Adipose tissue (tissue), 3 donors: ENCODE data around the gene STARD9. TPM values are rescaled to one million over a fixed set of nuclear protein-coding genes. Genes with fewer than 3 reads are reported as not detected.
"Not testable (repeated sequence)": the region's sequence is repeated elsewhere in the genome, so short reads cannot be mapped to it uniquely, and the experiment has no call there.

Experiments
- H3K27ac ChIP-seq: one replicate; pipeline ENCODE4 v1.5.1; 2013; ENCODE audit warnings: low read depth, low read length
- WGBS, 3 donors: extraction: QIAGEN DNeasy Blood & Tissue Kit; methylation state at CpG; one replicate each; pipeline ENCODE4 v1.1.7; 2013; 5-methylcytosine and 5-hydroxymethylcytosine counted together
- polyA plus RNA-seq, 3 donors: library from polyadenylated mRNA; stranded (reverse); fragments of 200-250 nt; gene quantifications; one replicate each; pipeline ENCODE4 v1.2.3, GENCODE V29; 2013
- donor health status: healthy with polysubstance abuse.
- donor health status: Bipolar disorder and iron deficiency.
- donor health status: healthy.

The STARD9 gene
- polyA plus RNA-seq, 3 donors = 0.78 to 15.0 (median 3.8) TPM

DNA sequence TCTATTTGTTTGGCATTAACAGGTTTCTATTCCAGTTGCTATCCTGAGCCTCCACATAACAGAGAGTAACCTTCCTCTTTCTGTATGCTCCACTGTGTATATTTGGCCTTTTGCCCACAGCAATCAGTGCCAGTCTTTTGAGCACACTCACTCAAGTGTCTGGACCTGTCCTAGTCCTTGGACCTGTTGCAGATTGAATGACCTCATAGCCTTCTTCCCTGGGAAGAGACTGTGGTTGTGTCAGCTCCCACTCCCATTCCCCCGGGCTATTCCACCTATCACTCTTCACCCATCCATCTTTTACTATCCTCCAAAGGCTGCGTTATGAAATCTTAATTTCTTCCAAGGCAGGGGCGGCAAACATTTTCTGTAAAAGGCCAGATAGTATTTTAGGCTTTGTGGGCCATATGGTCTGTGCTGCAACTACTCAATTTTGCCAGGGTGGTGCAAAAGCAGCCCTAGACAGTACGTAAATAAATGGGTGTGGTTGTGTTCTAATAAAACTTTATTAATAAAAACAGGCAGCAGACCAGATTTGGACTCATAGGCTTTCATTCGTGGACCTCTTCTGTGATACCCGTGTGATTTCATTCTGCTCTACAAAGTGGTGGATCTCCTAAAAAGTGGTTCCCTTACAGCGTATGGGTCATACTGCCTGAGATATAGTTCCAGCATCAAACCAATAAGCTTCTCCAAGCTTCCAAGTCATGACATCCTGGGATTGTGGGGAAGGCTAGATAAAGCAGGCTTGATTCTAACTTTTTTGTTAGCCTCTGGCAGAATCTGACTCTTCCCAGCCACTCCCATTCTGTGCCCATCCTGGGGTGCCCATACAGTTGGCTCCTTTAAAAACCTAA is 104.1 kb downstream of the STARD9 start:
- 86 to 93% (median 91%) methylated on average over 7 of the region's 7 CpGs for WGBS, 3 donors

DNA sequence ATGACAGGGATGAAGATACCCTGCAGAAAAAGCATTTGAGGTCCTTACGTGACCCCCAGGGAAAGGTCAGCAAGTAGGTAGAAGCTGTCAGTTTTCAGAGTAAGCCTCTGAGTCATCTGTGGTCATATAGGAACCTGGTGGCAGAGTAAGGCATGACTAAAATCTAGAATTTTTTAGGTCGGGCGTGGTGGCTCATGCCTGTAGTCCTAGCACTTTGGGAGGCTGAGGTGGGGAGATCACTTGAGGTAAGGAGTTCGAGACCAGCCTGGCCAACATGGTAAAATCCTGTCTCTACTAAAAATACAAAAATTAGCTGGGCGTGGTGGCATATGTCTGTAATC is 104.7 kb downstream of the STARD9 start:
- not testable (repeated sequence) for H3K27ac ChIP-seq
- 90 to 92% (median 91%) methylated on average over 5 of the region's 5 CpGs for WGBS, 3 donors

More for the DNA sequence above, 104.1 kb downstream of the STARD9 start:
- no peak overlapping the region for H3K27ac ChIP-seq

DNA sequence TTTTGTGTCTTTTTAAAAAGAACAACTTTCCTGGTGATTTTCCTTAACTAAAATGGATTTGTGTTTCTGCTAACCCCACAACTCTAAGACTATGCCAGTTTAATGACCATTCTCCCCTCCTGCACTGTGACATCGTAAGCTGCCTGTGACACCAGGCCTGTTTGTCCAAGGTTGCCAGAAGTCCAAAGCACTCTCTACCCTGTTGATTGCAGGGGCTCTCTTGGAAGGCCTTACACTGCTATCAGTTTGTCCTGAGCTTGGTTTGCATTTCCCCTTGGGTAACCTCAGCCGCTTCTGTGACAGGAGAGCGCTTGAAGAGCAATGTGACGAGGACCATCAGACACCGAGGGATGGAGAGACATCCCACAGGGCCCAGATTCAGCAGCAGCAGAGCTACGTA is 105.7 kb downstream of the STARD9 start:
- no peak overlapping the region for H3K27ac ChIP-seq
- 91 to 94% (median 94%) methylated on average over 6 of the region's 6 CpGs for WGBS, 3 donors

DNA sequence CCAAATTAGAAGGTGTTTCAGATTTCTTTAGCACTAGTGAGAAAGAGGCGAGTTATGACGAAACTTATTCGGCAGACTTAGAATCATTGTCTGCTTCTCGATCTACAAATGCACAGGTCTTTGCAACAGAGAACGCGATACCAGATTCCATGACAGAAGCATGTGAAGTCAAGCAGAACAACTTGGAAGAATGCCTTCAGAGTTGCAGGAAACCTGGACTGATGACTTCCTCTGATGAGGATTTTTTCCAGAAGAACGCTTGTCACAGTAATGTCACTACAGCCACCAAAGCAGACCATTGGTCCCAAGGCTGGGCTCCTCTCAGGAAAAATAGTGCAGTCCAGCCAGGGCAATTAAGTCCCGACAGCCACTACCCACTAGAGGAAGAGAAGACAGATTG is 110.9 kb downstream of the STARD9 start:
- 92 to 96% (median 94%) methylated on average over 8 of the region's 8 CpGs for WGBS, 3 donors
- no peak overlapping the region for H3K27ac ChIP-seq

DNA sequence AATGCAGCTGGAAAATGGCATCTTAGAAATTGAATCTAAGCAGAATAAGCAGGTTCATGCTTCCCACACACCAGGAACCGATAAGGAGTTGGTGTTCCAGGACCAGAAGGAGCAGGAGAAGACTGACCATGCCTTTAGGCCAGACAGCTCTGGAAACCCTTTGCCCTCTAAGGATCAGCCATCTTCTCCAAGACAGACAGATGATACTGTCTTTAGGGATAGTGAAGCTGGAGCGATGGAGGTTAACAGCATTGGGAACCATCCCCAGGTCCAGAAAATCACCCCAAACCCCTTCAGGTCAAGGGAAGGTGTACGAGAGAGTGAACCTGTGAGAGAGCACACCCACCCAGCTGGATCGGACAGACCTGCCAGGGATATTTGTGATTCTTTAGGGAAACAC is 112.3 kb downstream of the STARD9 start:
- 93 to 95% (median 95%) methylated on average over 4 of the region's 4 CpGs for WGBS, 3 donors
- no peak overlapping the region for H3K27ac ChIP-seq

DNA sequence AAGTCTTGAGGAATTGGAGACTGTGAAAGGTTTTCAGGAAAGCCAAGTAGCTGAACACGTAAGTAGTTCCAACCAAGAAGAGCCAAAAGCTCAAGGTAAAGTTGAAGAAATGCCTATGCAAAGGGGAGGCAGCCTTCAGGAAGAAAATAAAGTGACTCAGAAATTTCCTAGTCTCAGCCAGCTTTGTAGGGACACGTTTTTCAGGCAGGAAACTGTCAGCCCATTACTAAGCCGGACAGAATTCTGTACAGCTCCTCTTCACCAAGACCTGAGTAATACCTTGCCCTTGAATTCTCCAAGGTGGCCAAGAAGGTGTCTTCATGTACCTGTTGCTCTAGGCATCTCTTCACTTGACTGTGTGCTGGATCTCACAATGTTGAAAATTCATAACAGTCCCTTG is 112.9 kb downstream of the STARD9 start:
- no peak overlapping the region for H3K27ac ChIP-seq
- WGBS, 3 donors = 70 to 85% (median 85%) methylated on average over 3 of the region's 3 CpGs

DNA sequence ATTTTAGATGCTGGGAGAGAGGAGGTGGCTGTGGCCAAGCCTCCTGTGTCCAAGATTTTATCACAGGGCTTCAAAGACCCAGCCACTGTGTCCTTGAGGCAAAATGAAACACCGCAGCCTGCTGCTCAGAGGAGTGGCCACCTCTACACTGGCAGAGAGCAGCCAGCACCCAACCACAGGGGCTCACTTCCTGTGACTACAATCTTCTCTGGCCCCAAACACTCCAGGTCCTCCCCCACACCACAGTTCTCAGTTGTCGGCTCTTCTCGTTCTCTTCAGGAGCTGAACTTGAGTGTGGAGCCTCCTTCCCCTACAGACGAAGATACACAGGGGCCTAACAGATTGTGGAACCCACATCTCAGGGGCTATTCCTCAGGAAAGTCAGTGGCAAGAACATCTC is 115.9 kb downstream of the STARD9 start:
- H3K27ac ChIP-seq = no peak overlapping the region
- WGBS, 3 donors = 64 to 76% (median 71%) methylated on average over 4 of the region's 4 CpGs

DNA sequence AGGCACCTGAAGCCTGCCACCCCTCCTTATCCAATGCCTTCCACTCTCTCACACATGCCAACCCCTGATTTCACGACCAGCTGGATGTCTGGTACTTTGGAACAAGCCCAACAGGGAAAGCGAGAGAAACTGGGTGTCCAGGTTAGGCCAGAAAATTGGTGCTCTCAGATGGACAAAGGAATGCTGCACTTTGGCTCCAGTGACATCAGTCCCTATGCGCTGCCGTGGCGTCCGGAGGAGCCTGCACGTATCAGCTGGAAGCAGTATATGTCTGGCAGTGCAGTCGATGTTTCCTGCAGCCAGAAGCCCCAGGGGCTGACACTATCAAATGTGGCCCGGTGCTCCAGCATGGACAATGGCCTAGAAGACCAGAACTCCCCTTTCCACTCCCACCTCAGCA is 116.4 kb downstream of the STARD9 start:
- WGBS, 3 donors = 84 to 91% (median 89%) methylated on average over 9 of the region's 9 CpGs
- no peak overlapping the region for H3K27ac ChIP-seq

DNA sequence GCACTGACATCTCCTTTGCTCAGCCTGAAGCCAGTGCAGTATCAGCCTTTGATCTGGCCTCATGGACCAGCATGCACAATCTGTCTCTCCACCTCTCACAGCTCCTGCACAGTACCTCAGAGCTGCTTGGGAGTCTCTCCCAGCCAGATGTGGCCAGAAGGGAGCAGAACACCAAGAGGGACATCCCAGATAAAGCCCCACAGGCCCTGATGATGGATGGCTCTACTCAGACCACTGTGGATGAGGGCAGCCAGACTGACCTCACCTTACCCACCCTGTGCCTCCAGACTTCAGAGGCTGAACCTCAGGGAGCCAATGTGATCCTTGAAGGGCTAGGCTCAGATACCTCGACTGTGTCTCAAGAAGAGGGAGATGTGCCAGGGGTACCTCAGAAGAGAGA is 117.1 kb downstream of the STARD9 start:
- WGBS, 3 donors = 73 to 92% (median 89%) methylated on average over 1 of the region's 1 CpG
- no peak overlapping the region for H3K27ac ChIP-seq

DNA sequence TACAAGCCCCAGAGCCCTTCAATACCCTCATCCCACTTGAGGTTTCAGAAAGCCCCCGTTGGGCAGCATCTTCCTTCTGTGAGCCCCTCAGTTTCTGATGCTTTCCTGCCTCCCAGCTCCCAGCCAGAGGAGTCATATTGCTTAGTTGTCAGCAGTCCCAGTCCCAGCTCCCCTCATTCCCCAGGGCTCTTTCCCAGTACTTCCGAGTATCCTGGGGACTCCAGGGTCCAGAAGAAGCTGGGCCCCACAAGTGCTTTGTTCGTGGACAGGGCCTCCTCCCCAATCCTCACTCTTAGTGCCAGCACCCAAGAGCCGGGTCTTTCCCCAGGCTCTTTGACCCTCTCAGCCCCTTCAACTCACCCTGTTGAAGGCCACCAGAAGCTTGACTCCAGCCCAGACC is 117.6 kb downstream of the STARD9 start:
- WGBS, 3 donors = 83 to 91% (median 88%) methylated on average over 4 of the region's 4 CpGs
- H3K27ac ChIP-seq = no peak overlapping the region

DNA sequence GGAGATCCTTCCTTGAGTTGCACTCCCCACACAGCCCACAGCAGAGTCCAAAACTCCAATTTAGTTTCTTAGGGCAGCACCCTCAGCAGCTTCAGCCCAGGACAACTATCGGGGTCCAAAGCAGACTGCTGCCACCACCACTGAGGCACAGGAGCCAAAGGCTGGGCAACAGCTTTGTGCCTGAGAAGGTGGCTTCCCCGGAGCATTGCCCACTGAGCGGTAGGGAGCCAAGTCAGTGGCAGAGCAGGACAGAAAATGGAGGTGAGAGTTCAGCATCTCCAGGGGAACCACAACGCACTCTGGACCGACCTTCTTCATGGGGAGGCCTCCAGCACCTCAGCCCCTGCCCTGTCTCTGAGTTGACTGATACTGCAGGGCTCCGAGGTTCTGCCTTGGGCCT is 118.1 kb downstream of the STARD9 start:
- no peak overlapping the region for H3K27ac ChIP-seq
- WGBS, 3 donors = 94 to 95% (median 95%) methylated on average over 6 of the region's 6 CpGs

DNA sequence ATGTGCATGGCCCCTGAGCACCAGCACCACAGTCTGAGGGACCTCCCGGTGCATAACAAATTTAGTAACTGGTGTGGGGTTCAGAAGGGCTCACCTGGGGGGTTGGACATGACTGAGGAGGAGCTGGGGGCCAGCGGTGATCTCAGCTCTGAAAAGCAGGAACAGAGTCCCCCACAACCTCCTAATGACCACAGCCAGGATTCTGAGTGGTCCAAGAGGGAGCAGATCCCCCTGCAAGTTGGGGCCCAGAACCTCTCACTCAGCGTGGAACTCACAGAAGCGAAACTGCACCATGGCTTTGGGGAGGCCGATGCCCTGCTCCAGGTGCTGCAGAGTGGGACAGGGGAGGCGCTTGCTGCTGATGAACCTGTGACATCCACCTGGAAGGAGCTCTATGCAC is 118.5 kb downstream of the STARD9 start:
- 94 to 96% (median 96%) methylated on average over 6 of the region's 6 CpGs for WGBS, 3 donors
- no peak overlapping the region for H3K27ac ChIP-seq

DNA sequence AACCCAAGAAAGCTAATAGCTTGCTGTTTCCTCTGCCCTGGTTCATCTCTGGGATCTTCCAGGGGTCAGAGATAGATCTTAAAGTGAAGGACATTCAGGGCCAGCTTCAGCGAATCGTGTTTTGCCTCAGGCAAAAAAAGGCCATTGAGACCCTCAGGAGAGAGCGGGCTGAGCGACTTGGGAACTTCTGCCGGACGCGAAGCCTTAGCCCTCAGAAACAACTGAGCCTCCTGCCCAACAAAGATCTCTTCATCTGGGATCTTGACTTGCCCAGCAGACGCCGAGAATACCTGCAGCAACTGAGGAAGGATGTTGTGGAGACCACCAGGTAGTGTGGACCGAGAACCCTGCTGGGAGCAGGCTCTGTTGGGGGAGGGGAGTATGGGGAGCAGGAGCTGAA is 119.0 kb downstream of the STARD9 start:
- WGBS, 3 donors = 95 to 97% (median 96%) methylated on average over 10 of the region's 10 CpGs
- H3K27ac ChIP-seq = no peak overlapping the region

DNA sequence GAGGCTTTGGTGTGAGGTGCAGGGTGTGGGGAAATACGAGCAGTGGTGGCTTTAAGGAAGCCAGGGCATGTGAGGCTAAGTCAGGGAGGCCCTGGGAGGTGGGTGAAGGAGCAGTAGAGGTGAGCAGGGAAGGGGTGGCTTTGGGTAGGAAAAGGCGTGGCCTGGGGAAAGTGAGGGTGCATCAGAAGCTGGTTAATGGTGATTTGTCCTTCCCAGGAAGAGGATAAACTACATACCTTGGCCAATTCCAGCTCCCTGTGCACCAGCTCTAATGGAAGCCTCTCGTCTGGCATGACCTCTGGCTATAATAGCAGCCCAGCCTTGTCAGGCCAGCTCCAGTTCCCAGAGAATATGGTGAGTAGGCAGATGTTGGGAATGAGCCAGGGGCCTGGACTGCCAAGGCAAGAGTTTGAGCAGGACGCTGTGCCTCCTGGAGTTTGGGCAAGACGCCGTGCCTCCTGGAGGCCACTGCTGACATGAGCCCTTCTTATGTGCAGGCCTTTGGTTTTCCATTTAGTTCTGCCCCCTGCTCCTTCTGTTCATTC is 120.2 kb downstream of the STARD9 start:
- WGBS, 3 donors = 81 to 91% (median 90%) methylated on average over 6 of the region's 6 CpGs
- no peak overlapping the region for H3K27ac ChIP-seq

DNA sequence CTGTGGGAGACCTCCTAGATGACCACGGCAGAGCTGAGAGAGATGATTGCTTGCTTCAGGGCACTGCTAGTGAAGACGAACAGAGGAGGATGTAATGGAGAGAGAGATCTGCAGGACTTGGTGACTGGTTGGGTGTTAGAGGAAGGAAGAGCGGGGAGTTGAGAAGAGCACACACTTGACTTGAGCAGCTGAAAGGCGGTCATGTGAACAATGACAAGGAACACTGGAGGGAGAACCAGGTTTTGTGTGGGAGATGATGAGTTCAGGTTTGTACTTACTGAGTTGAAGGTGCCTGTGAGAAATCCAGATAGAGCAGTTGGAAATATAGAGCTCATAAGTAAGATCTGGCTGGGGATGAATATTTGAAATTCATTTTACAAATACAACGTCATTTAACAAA is 121.2 kb downstream of the STARD9 start:
- 76 to 83% (median 81%) methylated on average over 5 of the region's 5 CpGs for WGBS, 3 donors

DNA sequence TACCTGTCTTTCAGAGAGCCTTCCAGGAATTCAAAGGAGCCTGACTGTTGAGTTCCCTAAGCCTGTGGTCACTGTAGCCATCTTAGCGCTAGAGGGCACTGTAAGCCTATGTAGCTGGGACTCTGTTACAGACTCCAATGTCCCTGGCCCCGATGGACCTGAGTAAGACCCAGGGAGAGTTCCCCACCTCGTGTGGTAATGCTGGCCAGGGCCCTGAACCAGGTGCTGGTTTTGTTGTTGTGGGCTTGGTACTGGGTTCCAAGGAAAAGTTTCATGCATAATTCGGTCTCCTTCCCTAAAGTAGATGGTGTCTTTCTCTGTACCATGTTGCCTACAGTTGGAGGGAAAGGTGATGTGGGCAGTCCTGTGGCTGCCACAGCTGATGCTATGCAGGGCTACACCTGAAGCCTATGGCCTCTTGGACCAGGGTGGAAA is 129.1 kb downstream of the STARD9 start:
- WGBS, 3 donors = 25 to 35% (median 30%) methylated on average over 4 of the region's 4 CpGs

More for the DNA sequence above, 121.2 kb downstream of the STARD9 start:
- H3K27ac ChIP-seq = no peak overlapping the region

DNA sequence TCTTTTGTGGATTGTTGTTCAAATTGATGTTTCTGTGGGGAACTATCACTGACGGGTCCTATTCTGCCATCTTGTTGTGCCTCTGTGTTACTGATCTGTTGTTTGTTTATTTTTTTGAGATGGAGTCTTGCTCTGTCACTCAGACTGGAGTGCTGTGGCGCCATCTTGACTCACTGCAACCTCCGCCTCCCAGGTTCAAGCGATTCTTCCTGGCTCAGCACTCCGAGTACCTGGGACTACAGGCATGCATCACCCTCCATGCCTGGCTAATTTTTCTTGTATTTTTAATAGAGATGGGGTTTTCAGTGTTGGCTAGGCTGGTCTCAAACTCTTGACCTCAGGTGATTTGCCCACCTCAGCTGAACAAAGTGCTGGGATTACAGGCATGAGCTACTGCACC is 129.9 kb downstream of the STARD9 start:
- H3K27ac ChIP-seq = no peak overlapping the region
- 97% methylated on average over 5 of the region's 5 CpGs for WGBS, 3 donors

More for the DNA sequence above, 129.1 kb downstream of the STARD9 start:
- no peak overlapping the region for H3K27ac ChIP-seq

DNA sequence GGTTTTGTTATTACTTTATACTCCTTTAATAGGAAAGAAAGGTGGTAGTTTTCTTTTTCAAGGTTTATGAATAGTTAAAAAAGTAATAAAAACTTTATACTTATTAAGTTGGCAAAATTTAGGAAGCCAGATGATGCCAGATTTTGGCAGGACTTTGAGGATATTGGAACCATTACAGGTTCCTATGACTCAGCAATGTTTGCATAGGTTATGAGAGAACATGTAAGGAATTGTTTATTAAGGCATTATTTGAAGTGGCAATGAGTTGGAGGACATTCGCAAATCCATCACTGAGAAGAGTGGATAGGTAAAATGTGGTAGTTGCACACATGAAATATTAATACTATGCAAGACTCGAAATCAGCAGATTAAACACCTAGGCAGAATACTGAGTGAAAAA is 131.7 kb downstream of the STARD9 start:
- H3K27ac ChIP-seq = no peak overlapping the region
- WGBS, 3 donors = 34 to 91% (median 86%) methylated on average over 2 of the region's 2 CpGs

DNA sequence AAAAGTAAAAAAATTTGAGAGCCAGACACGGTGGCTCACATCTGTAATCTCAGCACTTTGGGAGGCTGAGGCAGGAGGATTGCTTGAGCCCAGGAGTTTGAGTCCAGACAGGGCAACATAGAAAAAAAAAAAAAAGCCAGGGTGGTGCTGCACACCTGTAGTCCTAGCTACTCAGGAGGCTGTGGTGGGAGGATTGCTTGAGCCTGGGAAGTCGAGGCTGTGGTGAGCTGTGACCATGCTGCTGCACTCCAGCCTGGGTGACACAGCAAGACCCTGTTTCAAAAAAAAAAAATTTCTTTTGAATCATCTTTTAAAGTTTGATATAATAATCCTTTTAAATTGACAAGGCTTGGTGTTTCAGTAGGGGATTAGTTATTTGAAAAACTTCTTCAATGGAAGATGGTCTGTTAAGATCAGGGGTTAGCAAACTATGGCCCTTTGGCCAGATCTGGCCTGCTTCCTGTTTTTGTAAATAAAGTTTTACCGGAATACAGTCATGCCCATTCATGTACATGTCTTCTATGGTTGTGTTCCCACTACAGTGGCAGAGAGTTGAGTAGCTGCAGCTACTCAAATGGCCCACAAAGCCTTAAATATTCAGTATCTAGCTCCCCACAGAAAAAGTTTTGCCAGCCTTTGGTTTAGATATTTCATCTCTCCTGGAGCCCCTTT is 132.6 kb downstream of the STARD9 start:
- WGBS, 3 donors = 59 to 77% (median 77%) methylated on average over 3 of the region's 3 CpGs
- H3K27ac ChIP-seq = no peak overlapping the region

DNA sequence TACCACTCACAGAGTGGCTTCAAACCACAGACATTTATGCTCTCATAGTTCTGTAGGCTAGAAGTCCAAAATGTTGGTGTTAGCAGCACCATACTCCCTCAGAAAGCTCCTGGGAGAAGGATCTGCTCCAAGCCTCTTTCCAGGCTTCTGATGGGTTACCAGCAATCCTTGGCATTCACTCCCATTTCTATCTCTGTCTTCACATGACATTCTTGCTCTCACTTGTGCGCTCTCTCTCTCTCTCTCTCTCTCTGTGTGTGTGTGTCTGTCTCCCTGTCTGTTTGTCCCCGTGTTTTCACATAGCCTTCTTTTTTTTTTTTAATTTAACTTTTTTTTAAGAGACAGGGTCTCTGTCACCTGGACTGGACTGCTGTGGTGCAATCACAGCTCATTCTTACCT is 135.3 kb downstream of the STARD9 start:
- WGBS, 3 donors = 76 to 87% (median 83%) methylated on average over 2 of the region's 2 CpGs
- H3K27ac ChIP-seq = no peak overlapping the region
